Fibroblast of the conjunctiva (primary cell): ENCODE results near the gene METTL4.

Experiments
- DNase-seq: peaks from one replicate; pipeline ENCODE4 v3.0.0-alpha.2; 2010; ENCODE audit warnings: low read depth

METTL4 gene

GRCh38 chr18:2571200-2572170 lies at the start of gene METTL4, which contains the start of gene NDC80:
Gene METTL4 (minus strand): TSS chr18:2571505. CDS start chr18:2567216, 4,289 bp downstream.
Gene NDC80 (plus strand): TSS chr18:2571557. CDS start chr18:2572986, 1,429 bp downstream.
- peak; percentile 82 for DNase-seq

- DNase-seq, result no peak
Observed at GRCh38 chr18:2618009-2618408, 46.7 kb upstream of the METTL4 start.

GRCh38 chr18:2617401-2617998 lies 46.2 kb upstream of the METTL4 start:
- no peak for DNase-seq

- no peak for DNase-seq
Observed at GRCh38 chr18:2612996-2613395, 41.7 kb upstream of the METTL4 start.

- no peak for DNase-seq
Observed at GRCh38 chr18:2610549-2610948, 39.2 kb upstream of the METTL4 start.

- no peak for DNase-seq
Observed at GRCh38 chr18:2609604-2610003, 38.3 kb upstream of the METTL4 start.

GRCh38 chr18:2606335-2606734 lies 35.0 kb upstream of the METTL4 start:
- no peak for DNase-seq

GRCh38 chr18:2602844-2603243 lies 31.5 kb upstream of the METTL4 start:
- no peak for DNase-seq

GRCh38 chr18:2597639-2598038 lies 26.3 kb upstream of the METTL4 start:
- DNase-seq, result no peak

- DNase-seq, result no peak
Observed at GRCh38 chr18:2590303-2590702, 19.0 kb upstream of the METTL4 start.

GRCh38 chr18:2589345-2590068 lies 18.2 kb upstream of the METTL4 start:
- no peak for DNase-seq

GRCh38 chr18:2588666-2589344 lies 17.5 kb upstream of the METTL4 start:
- no peak for DNase-seq

GRCh38 chr18:2587788-2588187 lies 16.5 kb upstream of the METTL4 start:
- no peak for DNase-seq

GRCh38 chr18:2573408-2573807 lies 2.1 kb upstream of the METTL4 start:
- DNase-seq, result no peak

GRCh38 chr18:2572892-2573291 lies 1.6 kb upstream of the METTL4 start:
- DNase-seq, result no peak

- DNase-seq, result no peak
Observed at GRCh38 chr18:2572171-2572569, 865 bp upstream of the METTL4 start.

GRCh38 chr18:2570772-2571199 lies 519 bp downstream of the METTL4 start:
- DNase-seq, result peak; percentile 57

GRCh38 chr18:2569338-2570207 lies 1.7 kb downstream of the METTL4 start:
- DNase-seq, result no peak

GRCh38 chr18:2568605-2569004 lies 2.7 kb downstream of the METTL4 start:
- DNase-seq, result no peak

- no peak for DNase-seq
Observed at GRCh38 chr18:2568129-2568528, 3.2 kb downstream of the METTL4 start.

- no peak for DNase-seq
Observed at GRCh38 chr18:2564373-2564772, 6.9 kb downstream of the METTL4 start.
